Subcutaneous adipose tissue (tissue), 4 donors: ENCODE data around the gene CYBA. TPM values are rescaled to one million over a fixed set of nuclear protein-coding genes. Genes with fewer than 3 reads are reported as not detected.

ENCODE experiments used
- CTCF ChIP-seq: fragments of 450-650 bp; IDR thresholded peaks from one replicate; pipeline ENCODE4 v1.5.1; 2016; ENCODE audit warnings: low read depth, mild to moderate bottlenecking, control low read depth, antibody characterized with exemption, moderate library complexity
- total RNA-seq, 4 donors: library from RNA; depleted of rRNA; stranded (reverse); fragments of >200 nt; gene quantifications; one replicate each; pipeline ENCODE4 v1.1.0, GENCODE V29; 2016

Gene CYBA
- total RNA-seq, 4 donors from 2014 or later = 78.0 to 495 (median 196) TPM

GRCh38 chr16:88653596-88654362, 2.9 kb upstream of the CYBA start:
- no peak for TF ChIP-seq CTCF

- TF ChIP-seq CTCF = no peak
These were observed 2.2 kb upstream of the CYBA start for GRCh38 chr16:88653101-88653500.

GRCh38 chr16:88652762-88653063, 1.9 kb upstream of the CYBA start:
- no peak for TF ChIP-seq CTCF

GRCh38 chr16:88651989-88652761, 1.3 kb upstream of the CYBA start:
- TF ChIP-seq CTCF = no peak

GRCh38 chr16:88651276-88651988, 579 bp upstream of the CYBA start:
- no peak for TF ChIP-seq CTCF

- TF ChIP-seq CTCF = no peak
These were observed 717 bp downstream of the CYBA start for GRCh38 chr16:88649924-88650748.
